Stimulated activated CD8-positive, alpha-beta memory T cell treated with anti-CD3 and anti-CD28 coated beads, Interleukin-15, amount 100 ng/mL, for 1 hour (primary cell): Measurements from ENCODE around the gene IBTK.
"Not testable (repeated sequence)": the region's sequence is repeated elsewhere in the genome, so short reads cannot be mapped to it uniquely, and the experiment has no call there.

Experiments used
- DNase-seq: peaks from one replicate; pipeline ENCODE4 v3.0.0-alpha.2; 2020; ENCODE audit warnings: low read depth

Gene IBTK

GRCh38 chr6:82178077-82178758, 69.3 kb downstream of the IBTK start:
- DNase-seq, result no peak

GRCh38 chr6:82176616-82177015, 70.9 kb downstream of the IBTK start:
- DNase-seq, result no peak

GRCh38 chr6:82172594-82172993, 75.0 kb downstream of the IBTK start:
- DNase-seq, result no peak

- DNase-seq, result no peak
Observed at GRCh38 chr6:82169138-82169876, 78.2 kb downstream of the IBTK start.

- DNase-seq, result no peak
Observed at GRCh38 chr6:82166493-82166892, 81.1 kb downstream of the IBTK start.

- DNase-seq, result no peak
Observed at GRCh38 chr6:82160255-82160990, 87.1 kb downstream of the IBTK start.

- DNase-seq, result not testable (repeated sequence)
Observed at GRCh38 chr6:82152786-82153185, 94.8 kb downstream of the IBTK start.

GRCh38 chr6:82151147-82151546, 96.4 kb downstream of the IBTK start:
- not testable (repeated sequence) for DNase-seq

- DNase-seq, result no peak
Observed at GRCh38 chr6:82145926-82146452, 101.6 kb downstream of the IBTK start.

- no peak for DNase-seq
Observed at GRCh38 chr6:82144852-82145340, 102.6 kb downstream of the IBTK start.

GRCh38 chr6:82144007-82144851, 103.3 kb downstream of the IBTK start:
- no peak for DNase-seq

- DNase-seq, result no peak
Observed at GRCh38 chr6:82143041-82143481, 104.5 kb downstream of the IBTK start.

- DNase-seq, result no peak
Observed at GRCh38 chr6:82142524-82142923, 105.0 kb downstream of the IBTK start.

- no peak for DNase-seq
Observed at GRCh38 chr6:82138075-82138791, 109.3 kb downstream of the IBTK start.

GRCh38 chr6:82131441-82131840, 116.1 kb downstream of the IBTK start:
- no peak for DNase-seq

GRCh38 chr6:82129797-82130196, 117.7 kb downstream of the IBTK start:
- DNase-seq, result no peak

GRCh38 chr6:82128973-82129372, 118.6 kb downstream of the IBTK start:
- DNase-seq, result not testable (repeated sequence)

GRCh38 chr6:82123632-82124031, 123.9 kb downstream of the IBTK start:
- no peak for DNase-seq
